Neural crest cell (in vitro differentiated cells): ENCODE data around the gene NINJ1. TPM values are rescaled to one million over a fixed set of nuclear protein-coding genes. Genes with fewer than 3 reads are reported as not detected.
"Not testable (repeated sequence)": the region's sequence is repeated elsewhere in the genome, so short reads cannot be mapped to it uniquely, and the experiment has no call there.

Source experiments
- DNase-seq: peaks from one replicate; pipeline ENCODE4 v3.0.0; 2021; ENCODE audit warnings: low read depth, mixed read lengths, low spot score
- H3K27ac Mint-ChIP-seq: one replicate; pipeline ENCODE4 v1.8.0; 2021; ENCODE audit warnings: mild to moderate bottlenecking, mixed read lengths; ENCODE audit not compliant: unreplicated experiment
- H3K27me3 Mint-ChIP-seq: 2 replicates; pipeline ENCODE4 v1.8.0; 2021; ENCODE audit warnings: low read depth, mild to moderate bottlenecking, mixed read lengths
- H3K36me3 Mint-ChIP-seq: 2 replicates; pipeline ENCODE4 v1.8.0; 2021; ENCODE audit warnings: low read depth, mild to moderate bottlenecking, mixed read lengths
- H3K4me1 Mint-ChIP-seq: 2 replicates; pipeline ENCODE4 v1.8.0; 2021; ENCODE audit warnings: mixed read lengths
- H3K4me3 Mint-ChIP-seq: one replicate; pipeline ENCODE4 v1.8.0; 2021; ENCODE audit warnings: mild to moderate bottlenecking, mixed read lengths
- H3K9me3 Mint-ChIP-seq: 2 replicates; pipeline ENCODE4 v1.8.0; 2021; ENCODE audit warnings: mixed read lengths
- CTCF ChIP-seq: fragments of 200-600 bp; sonication (generic); conservative IDR thresholded peaks from 2 replicates; pipeline ENCODE4 v1.5.0; 2021; ENCODE audit warnings: antibody characterized with exemption, mild to moderate bottlenecking
- total RNA-seq: library from RNA; stranded (reverse); gene quantifications from 2 replicates; pipeline ENCODE4 v1.2.1, GENCODE V29; 2021

Gene NINJ1
- total RNA-seq, 1 donor from 2014 or later = 17.8 TPM

- Mint-ChIP-seq H3K27ac (no peak overlapping the region), H3K4me3 (no peak overlapping the region), H3K4me1 (peaks cover 5% of the 10 kb centered on the region), H3K27me3 (no peaks in the 10 kb centered on the region), H3K36me3 (no peaks in the 10 kb centered on the region), H3K9me3 (peaks cover 2% of the 10 kb centered on the region)
- no peak for TF ChIP-seq CTCF
- no peak for DNase-seq
Measured at GRCh38 chr9:93148721-93149120, 14.7 kb upstream of the NINJ1 start.

DNA sequence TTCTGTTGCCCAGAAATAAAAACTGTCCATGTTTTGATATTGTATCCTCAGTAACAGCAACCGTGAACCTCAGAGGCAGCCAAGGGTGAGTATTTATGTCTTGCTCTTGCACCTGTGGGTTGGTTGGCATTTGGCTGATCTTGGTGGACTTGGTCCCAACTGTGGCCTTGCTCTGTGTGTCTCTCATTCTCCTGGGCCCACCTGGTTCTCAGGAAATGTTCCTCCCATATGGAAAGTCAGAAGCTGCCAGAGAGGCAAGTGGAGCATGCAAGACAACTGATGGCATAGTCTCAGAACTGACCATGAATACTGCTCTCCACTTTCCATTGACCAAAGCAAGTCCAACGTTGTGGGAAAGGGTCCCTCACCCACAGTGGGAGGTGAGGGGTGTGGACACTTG is 13.6 kb upstream of the NINJ1 start:
- H3K27ac Mint-ChIP-seq = no peak overlapping the region
- H3K36me3 Mint-ChIP-seq = no peaks in the 10 kb centered on the region
- no peak for TF ChIP-seq CTCF
- no peak for DNase-seq
- peaks cover 5% of the 10 kb centered on the region for H3K4me1 Mint-ChIP-seq
- no peaks in the 10 kb centered on the region for H3K27me3 Mint-ChIP-seq
- no peak overlapping the region for H3K4me3 Mint-ChIP-seq
- peaks cover 2% of the 10 kb centered on the region for H3K9me3 Mint-ChIP-seq

GRCh38 chr9:93146696-93147095 is 12.6 kb upstream of the NINJ1 start:
- not testable (repeated sequence) for H3K36me3 Mint-ChIP-seq, DNase-seq, H3K4me1 Mint-ChIP-seq, H3K27me3 Mint-ChIP-seq, H3K27ac Mint-ChIP-seq, H3K9me3 Mint-ChIP-seq, H3K4me3 Mint-ChIP-seq

DNA sequence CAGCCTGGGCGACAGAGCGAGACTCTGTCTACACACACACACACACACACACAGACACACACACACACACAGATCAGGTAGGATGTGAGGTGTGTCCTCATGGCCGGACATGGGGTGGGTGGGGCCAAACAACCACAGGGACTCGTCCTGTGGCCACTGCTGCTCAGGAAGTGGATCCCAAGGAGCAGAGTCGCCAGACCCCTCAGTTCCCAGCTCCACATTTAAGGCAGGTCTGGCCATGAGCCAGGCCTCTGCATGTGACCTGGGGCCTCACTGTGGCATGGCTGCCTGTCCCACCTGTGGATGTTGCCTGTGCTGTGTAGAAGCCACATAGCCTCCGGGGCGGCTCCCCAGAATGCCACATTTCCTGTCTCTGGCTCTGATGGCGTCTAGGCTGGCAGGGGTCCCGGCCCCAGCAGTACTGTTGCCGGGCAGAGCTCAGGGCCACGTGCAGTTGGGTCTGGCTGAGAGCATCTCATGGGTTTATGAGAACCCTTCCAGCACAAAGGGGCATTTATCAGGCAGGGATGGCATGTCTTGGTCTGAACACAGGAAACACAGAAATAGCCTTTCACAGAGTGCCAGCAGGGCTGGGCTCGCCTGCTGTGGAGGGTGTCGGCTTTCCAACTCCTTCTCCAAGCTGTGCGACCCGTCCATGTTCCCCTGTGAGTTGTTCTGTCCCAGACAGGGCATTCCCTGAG is 9.9 kb upstream of the NINJ1 start:
- H3K9me3 Mint-ChIP-seq = peaks cover 2% of the 10 kb centered on the region
- no peak for DNase-seq
- no peak for TF ChIP-seq CTCF
- no peaks in the 10 kb centered on the region for H3K36me3 Mint-ChIP-seq
- no peaks in the 10 kb centered on the region for H3K27me3 Mint-ChIP-seq
- no peak overlapping the region for H3K4me3 Mint-ChIP-seq
- H3K27ac Mint-ChIP-seq = peak overlapping the region; percentile 78
- H3K4me1 Mint-ChIP-seq = peaks cover 5% of the 10 kb centered on the region

- Mint-ChIP-seq H3K27me3 (no peaks in the 10 kb centered on the region), H3K27ac (no peak overlapping the region), H3K9me3 (peaks cover 2% of the 10 kb centered on the region), H3K4me3 (no peak overlapping the region), H3K4me1 (peaks cover 5% of the 10 kb centered on the region), H3K36me3 (no peaks in the 10 kb centered on the region)
- DNase-seq = no peak
- no peak for TF ChIP-seq CTCF
Measured at GRCh38 chr9:93141771-93142483, 7.9 kb upstream of the NINJ1 start.
